GM23338 (cell line): ENCODE data around the gene ST3GAL6. TPM values are rescaled to one million over a fixed set of nuclear protein-coding genes. Genes with fewer than 3 reads are reported as not detected.

Source experiments
- ATAC-seq: fragments of 200-7000 bp; cut with Tn5 transposase; 3 replicates; pipeline ENCODE4 v1.9.1; 2020
- DNase-seq: peaks from one replicate; pipeline ENCODE4 v3.0.0-alpha.2; 2015; ENCODE audit warnings: low spot score
- H2AFZ ChIP-seq: fragments of 200-600 bp; sonication (generic); 2 replicates; pipeline ENCODE4 v1.8.0; 2016; ENCODE audit warnings: antibody characterized with exemption, mild to moderate bottlenecking, moderate library complexity
- H3F3A ChIP-seq: fragments of 200-600 bp; sonication (generic); replicated peaks from 2 replicates; pipeline ENCODE4 v1.8.0; 2017; ENCODE audit warnings: antibody characterized with exemption, mixed run types, low read depth
- H3K27ac ChIP-seq: fragments of 200-600 bp; sonication (generic); 2 replicates; pipeline ENCODE4 v1.6.1; 2016; ENCODE audit warnings: low read depth
- H3K27me3 ChIP-seq: fragments of 200-600 bp; sonication (generic); 2 replicates; pipeline ENCODE4 v1.8.0; 2016; ENCODE audit warnings: mild to moderate bottlenecking, mixed run types, moderate library complexity; ENCODE audit not compliant: insufficient read depth
- H3K36me3 ChIP-seq: fragments of 200-600 bp; sonication (generic); 2 replicates; pipeline ENCODE4 v1.8.0; 2016; ENCODE audit warnings: mild to moderate bottlenecking; ENCODE audit not compliant: insufficient read depth
- H3K4me1 ChIP-seq: fragments of 200-600 bp; sonication (generic); 2 replicates; pipeline ENCODE4 v1.8.0; 2016; ENCODE audit warnings: mild to moderate bottlenecking, moderate library complexity; ENCODE audit not compliant: insufficient read depth
- H3K4me2 ChIP-seq: fragments of 200-600 bp; sonication (generic); 2 replicates; pipeline ENCODE4 v1.7.1; 2017; ENCODE audit warnings: mixed run types
- H3K4me3 ChIP-seq: fragments of 200-600 bp; sonication (generic); 2 replicates; pipeline ENCODE4 v1.6.1; 2016; ENCODE audit warnings: mixed run types
- H3K79me2 ChIP-seq: fragments of 200-600 bp; sonication (generic); replicated peaks from 2 replicates; pipeline ENCODE4 v1.8.0; 2017; ENCODE audit warnings: mild to moderate bottlenecking; ENCODE audit not compliant: insufficient read depth
- H3K9me2 ChIP-seq: fragments of 200-600 bp; sonication (generic); 2 replicates; pipeline ENCODE4 v1.8.0; 2017; ENCODE audit not compliant: insufficient read depth
- H4K20me1 ChIP-seq: fragments of 200-600 bp; sonication (generic); replicated peaks from 2 replicates; pipeline ENCODE4 v1.8.0; 2017; ENCODE audit warnings: mild to moderate bottlenecking; ENCODE audit not compliant: insufficient read depth
- H3K27ac Mint-ChIP-seq: 2 replicates; pipeline ENCODE4 v1.8.0; 2020; ENCODE audit warnings: inconsistent platforms, mild to moderate bottlenecking, moderate library complexity, mixed read lengths
- H3K27me3 Mint-ChIP-seq: 3 replicates; pipeline ENCODE4 v1.8.0; 2022; ENCODE audit warnings: low read depth, mild to moderate bottlenecking, moderate library complexity, mixed read lengths, inconsistent platforms; ENCODE audit not compliant: insufficient read depth, poor library complexity
- H3K36me3 Mint-ChIP-seq: 3 replicates; pipeline ENCODE4 v1.8.0; 2021; ENCODE audit warnings: low read depth, mild to moderate bottlenecking, inconsistent platforms, moderate library complexity, mixed read lengths
- H3K4me1 Mint-ChIP-seq: 3 replicates; pipeline ENCODE4 v1.8.0; 2020; ENCODE audit warnings: mild to moderate bottlenecking, inconsistent platforms, mixed read lengths
- H3K4me3 Mint-ChIP-seq: 3 replicates; pipeline ENCODE4 v1.8.0; 2021; ENCODE audit warnings: moderate library complexity, mild to moderate bottlenecking, inconsistent platforms, mixed read lengths
- H3K9me3 Mint-ChIP-seq: 3 replicates; pipeline ENCODE4 v1.8.0; 2020; ENCODE audit warnings: moderate library complexity, mild to moderate bottlenecking, inconsistent platforms, mixed read lengths
- CREB1 ChIP-seq: fragments of 250-450 bp; sonication (Bioruptor Pico); IDR thresholded peaks from 2 replicates; pipeline ENCODE4 v1.5.0; 2020; ENCODE audit warnings: low read depth, mild to moderate bottlenecking, moderate library complexity
- ETS1 ChIP-seq: IDR thresholded peaks from 2 replicates; pipeline ENCODE4 v1.6.1; 2016; ENCODE audit warnings: antibody characterized with exemption
- EZH2 ChIP-seq: fragments of 200-600 bp; sonication (generic); IDR thresholded peaks from one replicate; pipeline ENCODE4 v1.8.0; 2017; ENCODE audit warnings: antibody characterized with exemption, mild to moderate bottlenecking, low read depth; ENCODE audit not compliant: unreplicated experiment
- EZH2phosphoT487 ChIP-seq: fragments of 200-600 bp; sonication (generic); IDR thresholded peaks from one replicate; pipeline ENCODE4 v1.8.1; 2018; ENCODE audit warnings: antibody characterized with exemption; ENCODE audit not compliant: unreplicated experiment
- JUNB ChIP-seq: IDR thresholded peaks from one replicate; pipeline ENCODE4 v1.6.1; 2016; ENCODE audit warnings: antibody characterized with exemption; ENCODE audit not compliant: unreplicated experiment
- NANOG ChIP-seq: IDR thresholded peaks from 2 replicates; pipeline ENCODE4 v1.6.1; 2016; ENCODE audit warnings: antibody characterized with exemption, borderline replicate concordance
- POLR2AphosphoS5 ChIP-seq: IDR thresholded peaks from 2 replicates; pipeline ENCODE4 v1.6.1; 2016; ENCODE audit warnings: antibody characterized with exemption, low read depth
- REST ChIP-seq: IDR thresholded peaks from one replicate; pipeline ENCODE4 v1.6.1; 2018; ENCODE audit warnings: antibody characterized with exemption; ENCODE audit not compliant: unreplicated experiment
- STAT1 ChIP-seq: IDR thresholded peaks from one replicate; pipeline ENCODE4 v1.6.1; 2016; ENCODE audit warnings: antibody characterized with exemption; ENCODE audit not compliant: unreplicated experiment
- ZNF114 ChIP-seq: fragments of 250-450 bp; sonication (Bioruptor Pico); IDR thresholded peaks from 2 replicates; pipeline ENCODE4 v1.5.0; 2020; ENCODE audit warnings: mild to moderate bottlenecking, moderate library complexity
- ZNF331 ChIP-seq: fragments of 250-450 bp; sonication (Bioruptor Pico); IDR thresholded peaks from 2 replicates; pipeline ENCODE4 v1.5.0; 2020; ENCODE audit warnings: low read depth, mild to moderate bottlenecking, moderate library complexity
- polyA plus RNA-seq: library from polyadenylated mRNA; unstranded; fragments of >200 nt; fragmentation: Nextera tagmentation; extraction: Ambion mirVana; gene quantifications from 2 replicates; pipeline ENCODE4 v1.2.1, GENCODE V29; 2016
- total RNA-seq: library from RNA; depleted of rRNA; stranded (reverse); fragments of >200 nt; shearing (Covaris generic); gene quantifications from 2 replicates; pipeline ENCODE4 v1.2.3, GENCODE V29; 2014
- TF ChIP-seq, protein P1 (sequence below), 2 experiments: fragments of 200-600 bp in 1 of 2; sonication (generic) in 1 of 2; conservative IDR thresholded peaks; 2 replicates each; pipeline versions ENCODE4 v1.5.1 to v1.6.1; 2016 to 2017; ENCODE audit warnings: antibody characterized with exemption in 2 of 2, low read depth in 2 of 2, mild to moderate bottlenecking in 2 of 2, moderate library complexity in 1 of 2

The ST3GAL6 gene
- total and polyA plus RNA-seq, 2 experiments from 2014 or later: 4.7 to 8.1 TPM

- TF ChIP-seq, protein P1, sequence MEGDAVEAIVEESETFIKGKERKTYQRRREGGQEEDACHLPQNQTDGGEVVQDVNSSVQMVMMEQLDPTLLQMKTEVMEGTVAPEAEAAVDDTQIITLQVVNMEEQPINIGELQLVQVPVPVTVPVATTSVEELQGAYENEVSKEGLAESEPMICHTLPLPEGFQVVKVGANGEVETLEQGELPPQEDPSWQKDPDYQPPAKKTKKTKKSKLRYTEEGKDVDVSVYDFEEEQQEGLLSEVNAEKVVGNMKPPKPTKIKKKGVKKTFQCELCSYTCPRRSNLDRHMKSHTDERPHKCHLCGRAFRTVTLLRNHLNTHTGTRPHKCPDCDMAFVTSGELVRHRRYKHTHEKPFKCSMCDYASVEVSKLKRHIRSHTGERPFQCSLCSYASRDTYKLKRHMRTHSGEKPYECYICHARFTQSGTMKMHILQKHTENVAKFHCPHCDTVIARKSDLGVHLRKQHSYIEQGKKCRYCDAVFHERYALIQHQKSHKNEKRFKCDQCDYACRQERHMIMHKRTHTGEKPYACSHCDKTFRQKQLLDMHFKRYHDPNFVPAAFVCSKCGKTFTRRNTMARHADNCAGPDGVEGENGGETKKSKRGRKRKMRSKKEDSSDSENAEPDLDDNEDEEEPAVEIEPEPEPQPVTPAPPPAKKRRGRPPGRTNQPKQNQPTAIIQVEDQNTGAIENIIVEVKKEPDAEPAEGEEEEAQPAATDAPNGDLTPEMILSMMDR (conservative IDR thresholded peaks at IDR 0.05; ENCODE audit: low read depth in 2 of 2): no peak
- TF ChIP-seq CREB1 (CRISPR knock-in tag) (no peak), ETS1 (no peak), EZH2phosphoT487 (no peak), ZNF114 (CRISPR knock-in tag) (no peak), NANOG (no peak), REST (no peak), STAT1 (no peak), JUNB (no peak), EZH2 (no peak), POLR2AphosphoS5 (no peak), ZNF331 (CRISPR knock-in tag) (no peak)
Observed at GRCh38 chr3:98809557-98809956, 46.4 kb downstream of the ST3GAL6 start (continued).

- no peak for ATAC-seq
- Histone ChIP-seq H3F3A (no peaks in the 10 kb centered on the region), H3K9me2 (no peaks in the 10 kb centered on the region), H3K4me3 (no peak overlapping the region), H3K27ac (no peak overlapping the region), H4K20me1 (no peaks in the 10 kb centered on the region), H3K4me1 (no peaks in the 10 kb centered on the region), H2AFZ (no peak overlapping the region), H3K27me3 (no peaks in the 10 kb centered on the region), H3K4me2 (no peak overlapping the region), H3K36me3 (peaks cover 15% of the 10 kb centered on the region), H3K79me2 (no peaks in the 10 kb centered on the region)
- H3K27me3 Mint-ChIP-seq: no peaks in the 10 kb centered on the region
- H3K27ac Mint-ChIP-seq: no peak overlapping the region
- H3K4me3 Mint-ChIP-seq: no peak overlapping the region
- peaks cover 43% of the 10 kb centered on the region for H3K36me3 Mint-ChIP-seq
- no peak for DNase-seq
- H3K4me1 Mint-ChIP-seq: peaks cover 8% of the 10 kb centered on the region
- no peaks in the 10 kb centered on the region for H3K9me3 Mint-ChIP-seq
- no peak for TF ChIP-seq ETS1
- no peak for TF ChIP-seq NANOG
- TF ChIP-seq ZNF114 (CRISPR knock-in tag): no peak
- no peak for TF ChIP-seq JUNB
- no peak for TF ChIP-seq EZH2phosphoT487
- no peak for TF ChIP-seq CREB1 (CRISPR knock-in tag)
- TF ChIP-seq POLR2AphosphoS5: no peak
- TF ChIP-seq EZH2: no peak
- no peak for TF ChIP-seq REST
Observed at GRCh38 chr3:98811048-98811447, 47.9 kb downstream of the ST3GAL6 start.
